ENCODE measurements around the gene TMPRSS4.

- TF ChIP-seq CTCF (IDR thresholded peaks at IDR 0.05) = peak; percentile 93
- no peak for TF ChIP-seq TCF7L2 (IDR thresholded peaks at IDR 0.05; ENCODE audit: low read depth, low read length)
- TF ChIP-seq, protein P1, sequence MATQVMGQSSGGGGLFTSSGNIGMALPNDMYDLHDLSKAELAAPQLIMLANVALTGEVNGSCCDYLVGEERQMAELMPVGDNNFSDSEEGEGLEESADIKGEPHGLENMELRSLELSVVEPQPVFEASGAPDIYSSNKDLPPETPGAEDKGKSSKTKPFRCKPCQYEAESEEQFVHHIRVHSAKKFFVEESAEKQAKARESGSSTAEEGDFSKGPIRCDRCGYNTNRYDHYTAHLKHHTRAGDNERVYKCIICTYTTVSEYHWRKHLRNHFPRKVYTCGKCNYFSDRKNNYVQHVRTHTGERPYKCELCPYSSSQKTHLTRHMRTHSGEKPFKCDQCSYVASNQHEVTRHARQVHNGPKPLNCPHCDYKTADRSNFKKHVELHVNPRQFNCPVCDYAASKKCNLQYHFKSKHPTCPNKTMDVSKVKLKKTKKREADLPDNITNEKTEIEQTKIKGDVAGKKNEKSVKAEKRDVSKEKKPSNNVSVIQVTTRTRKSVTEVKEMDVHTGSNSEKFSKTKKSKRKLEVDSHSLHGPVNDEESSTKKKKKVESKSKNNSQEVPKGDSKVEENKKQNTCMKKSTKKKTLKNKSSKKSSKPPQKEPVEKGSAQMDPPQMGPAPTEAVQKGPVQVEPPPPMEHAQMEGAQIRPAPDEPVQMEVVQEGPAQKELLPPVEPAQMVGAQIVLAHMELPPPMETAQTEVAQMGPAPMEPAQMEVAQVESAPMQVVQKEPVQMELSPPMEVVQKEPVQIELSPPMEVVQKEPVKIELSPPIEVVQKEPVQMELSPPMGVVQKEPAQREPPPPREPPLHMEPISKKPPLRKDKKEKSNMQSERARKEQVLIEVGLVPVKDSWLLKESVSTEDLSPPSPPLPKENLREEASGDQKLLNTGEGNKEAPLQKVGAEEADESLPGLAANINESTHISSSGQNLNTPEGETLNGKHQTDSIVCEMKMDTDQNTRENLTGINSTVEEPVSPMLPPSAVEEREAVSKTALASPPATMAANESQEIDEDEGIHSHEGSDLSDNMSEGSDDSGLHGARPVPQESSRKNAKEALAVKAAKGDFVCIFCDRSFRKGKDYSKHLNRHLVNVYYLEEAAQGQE (IDR thresholded peaks at IDR 0.05; ENCODE audit: insufficient read depth in 1 of 2, low read depth in 2 of 2, low read length in 1 of 2) = no peak; a peak in 1 of 4 replicates
- TF ChIP-seq SIN3A (IDR thresholded peaks at IDR 0.05; ENCODE audit: borderline replicate concordance, insufficient read depth, low read depth, low read length) = peak; percentile 65; the same call in 1 of the 2 replicates
- no peak for TF ChIP-seq POLR2AphosphoS5 (IDR thresholded peaks at IDR 0.05; ENCODE audit: low read depth, low read length)
Measured at GRCh38 chr11:118145285-118146227, 68.7 kb downstream of the TMPRSS4 start.

Measured in Panc1 (cell line).